MCF 10A (cell line): ENCODE results near the gene MRPL36. TPM values are rescaled to one million over a fixed set of nuclear protein-coding genes. Genes with fewer than 3 reads are reported as not detected.

ENCODE experiments used
- BruUV-seq: library from RNA; stranded (reverse); fragments of 400-500 nt; replicated peaks from 2 replicates; lab custom pipeline; 2021; lab: Mats Ljungman, UMichigan
- CTCF ChIA-PET: fragments of 300-600 bp; sonication (Branson Sonifier 250); formaldehyde crosslinking; extraction: SDS; loops from one replicate; lab custom pipeline; 2021; ENCODE audit warnings: antibody characterized with exemption, inconsistent platforms; lab: Yijun Ruan, JAX
- POLR2A ChIA-PET: fragments of 300-600, 350-650 bp; sonication (Branson Sonifier 250); formaldehyde crosslinking; extraction: SDS; loops from one replicate; lab custom pipeline; 2020; ENCODE audit warnings: antibody characterized with exemption, inconsistent platforms; lab: Yijun Ruan, JAX
- DNase-seq: peaks from one replicate; pipeline ENCODE4 v3.0.0-alpha.2; 2018; ENCODE audit not compliant: unreplicated experiment
- H3K27ac Mint-ChIP-seq: one replicate; pipeline ENCODE4 v1.8.0; 2022; ENCODE audit warnings: mild to moderate bottlenecking, low read depth, mixed read lengths; ENCODE audit not compliant: unreplicated experiment
- H3K27me3 Mint-ChIP-seq: one replicate; pipeline ENCODE4 v1.8.0; 2022; ENCODE audit warnings: mixed read lengths; ENCODE audit not compliant: insufficient read depth, unreplicated experiment
- H3K36me3 Mint-ChIP-seq: one replicate; pipeline ENCODE4 v1.8.0; 2022; ENCODE audit warnings: mild to moderate bottlenecking, moderate library complexity, mixed read lengths; ENCODE audit not compliant: insufficient read depth, unreplicated experiment
- H3K4me1 Mint-ChIP-seq: one replicate; pipeline ENCODE4 v1.8.0; 2022; ENCODE audit warnings: mixed read lengths; ENCODE audit not compliant: insufficient read depth, unreplicated experiment
- H3K4me3 Mint-ChIP-seq: one replicate; pipeline ENCODE4 v1.8.0; 2022; ENCODE audit warnings: mild to moderate bottlenecking, moderate library complexity, mixed read lengths; ENCODE audit not compliant: unreplicated experiment
- H3K9me3 Mint-ChIP-seq: one replicate; pipeline ENCODE4 v1.8.0; 2022; ENCODE audit warnings: mixed read lengths; ENCODE audit not compliant: unreplicated experiment
- CTCF ChIP-seq: fragments of 200-600 bp; IDR thresholded peaks from one replicate; pipeline ENCODE4 v1.8.0; 2022; ENCODE audit warnings: antibody characterized with exemption, mild to moderate bottlenecking; ENCODE audit not compliant: unreplicated experiment
- intact Hi-C: fragments of 100-400 bp; cut with micrococcal nuclease; formaldehyde crosslinking; loops from 2 replicates; pipeline ENCODE4 v1.14.1; 2022
- total RNA-seq: library from RNA; stranded (reverse); gene quantifications from 2 replicates; pipeline ENCODE4 v1.2.3, GENCODE V29; 2022

The MRPL36 gene
- total RNA-seq, 1 experiment from 2014 or later: 101 TPM

- TF ChIP-seq CTCF: no peak
- ChIA-PET CTCF (interaction anchor here (0.7 kb wide), 1 partner anchor 12 kb away, joined by 3 read pairs; no protein-coding TSS in a partner anchor), POLR2A (interaction anchor here (0.6 to 2.1 kb wide), 2 partner anchors 12 to 46 kb away, joined by 3 to 6 read pairs; no protein-coding TSS in a partner anchor)
- no peak for DNase-seq
- no peak overlapping the region for H3K27ac Mint-ChIP-seq
- intact Hi-C loops: no loop called here
- no peaks in the 10 kb centered on the region for H3K27me3 Mint-ChIP-seq
- no TSS peak for BruUV-seq
- H3K4me1 Mint-ChIP-seq: no peaks in the 10 kb centered on the region
- peaks cover 75% of the 10 kb centered on the region for H3K36me3 Mint-ChIP-seq
- H3K9me3 Mint-ChIP-seq: no peaks in the 10 kb centered on the region
- H3K4me3 Mint-ChIP-seq: no peak overlapping the region
Measured at GRCh38 chr5:1820926-1821325, 21.3 kb upstream of the MRPL36 start.

- no peak for TF ChIP-seq CTCF
- CTCF ChIA-PET: interaction anchor here (0.7 kb wide), 1 partner anchor 12 kb away, joined by 3 read pairs; no protein-coding TSS in a partner anchor
Measured at GRCh38 chr5:1820381-1820780, 20.7 kb upstream of the MRPL36 start.

GRCh38 chr5:1819458-1819857 is 19.8 kb upstream of the MRPL36 start:
- no peak for DNase-seq
- Mint-ChIP-seq H3K4me1 (no peaks in the 10 kb centered on the region), H3K27me3 (no peaks in the 10 kb centered on the region), H3K4me3 (no peak overlapping the region), H3K36me3 (peaks cover 89% of the 10 kb centered on the region), H3K9me3 (no peaks in the 10 kb centered on the region), H3K27ac (no peak overlapping the region)
- POLR2A ChIA-PET: interaction anchor here (0.6 to 2.1 kb wide), 3 partner anchors 11 to 1374 kb away, joined by 3 to 6 read pairs (median 4); partner anchors contain the start of gene NDUFS6
- CTCF ChIA-PET: interaction anchor here (0.6 kb wide), 1 partner anchor 1498 kb away, joined by 3 read pairs; no protein-coding TSS in a partner anchor
- intact Hi-C loops: no loop called here
- BruUV-seq: no TSS peak
- no peak for TF ChIP-seq CTCF

More at GRCh38 chr5:1820381-1820780, 20.7 kb upstream of the MRPL36 start:
- Mint-ChIP-seq H3K9me3 (no peaks in the 10 kb centered on the region), H3K4me3 (no peak overlapping the region), H3K27ac (no peak overlapping the region), H3K4me1 (no peaks in the 10 kb centered on the region), H3K27me3 (no peaks in the 10 kb centered on the region), H3K36me3 (peaks cover 81% of the 10 kb centered on the region)
- intact Hi-C loops: no loop called here
- no TSS peak for BruUV-seq
- POLR2A ChIA-PET: interaction anchor here (0.6 to 2.1 kb wide), 3 partner anchors 12 to 46 kb away, joined by 3 to 6 read pairs (median 4); partner anchors contain the start of gene NDUFS6
- DNase-seq: no peak

GRCh38 chr5:1818784-1819183 is 19.1 kb upstream of the MRPL36 start:
- Mint-ChIP-seq H3K27me3 (no peaks in the 10 kb centered on the region), H3K9me3 (no peaks in the 10 kb centered on the region), H3K4me3 (no peak overlapping the region), H3K36me3 (peaks cover 89% of the 10 kb centered on the region), H3K27ac (no peak overlapping the region), H3K4me1 (no peaks in the 10 kb centered on the region)
- DNase-seq: no peak
- ChIA-PET CTCF (interaction anchor here (0.6 kb wide), 2 partner anchors 44 to 849 kb away, joined by 3 read pairs; no protein-coding TSS in a partner anchor), POLR2A (interaction anchor here (0.7 to 2.1 kb wide), 2 partner anchors 10 to 1373 kb away, joined by 3 to 6 read pairs; no protein-coding TSS in a partner anchor)
- intact Hi-C loops: no loop called here
- no TSS peak for BruUV-seq
- TF ChIP-seq CTCF: no peak
